ENCODE results near the gene PDGFRA.
"Not testable (repeated sequence)": the region's sequence is repeated elsewhere in the genome, so short reads cannot be mapped to it uniquely, and the experiment has no call there.

The PDGFRA gene

GRCh38 chr4:54238389-54238788 lies 9.3 kb downstream of the PDGFRA start:
- DNase-seq (ENCODE audit: low read depth) = no peak
- H3K4me3 ChIP-seq (ENCODE audit: low read depth, low read length) = no peak overlapping the region
- TF ChIP-seq CTCF (IDR thresholded peaks at IDR 0.05; ENCODE audit: control insufficient read depth, extremely low read depth, insufficient read depth) = no peak

DNA sequence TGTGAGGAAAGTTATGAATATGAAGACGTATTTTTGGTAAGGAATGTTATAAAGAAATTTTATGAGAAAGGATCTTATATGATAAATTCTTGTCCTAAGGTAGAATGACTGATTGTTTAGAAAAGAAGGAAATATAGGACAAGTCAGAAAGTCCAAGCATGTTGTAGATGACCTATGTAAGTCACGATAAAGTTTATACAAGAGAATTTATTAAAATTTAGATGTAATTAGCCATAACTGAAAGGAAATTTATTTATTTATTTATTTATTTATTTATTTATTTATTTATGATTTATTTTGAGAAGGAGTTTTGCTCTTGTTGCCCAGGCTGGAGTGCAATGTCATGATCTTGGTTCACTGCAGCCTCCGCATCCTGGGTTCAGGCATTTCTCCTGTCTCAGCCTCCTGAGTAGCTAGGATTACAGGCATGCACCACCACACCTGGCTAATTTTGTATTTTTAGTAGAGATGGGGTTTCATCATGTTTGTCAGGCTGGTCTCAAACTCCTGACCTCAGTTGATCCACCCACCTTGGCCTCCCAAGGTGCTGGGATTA lies 12.3 kb downstream of the PDGFRA start:
- not testable (repeated sequence) for DNase-seq (ENCODE audit: low read depth); H3K4me3 ChIP-seq (ENCODE audit: low read depth, low read length)

- not testable (repeated sequence) for H3K4me3 ChIP-seq (ENCODE audit: low read depth, low read length); DNase-seq (ENCODE audit: low read depth)
Measured at GRCh38 chr4:54243541-54243940, 14.4 kb downstream of the PDGFRA start.

DNA sequence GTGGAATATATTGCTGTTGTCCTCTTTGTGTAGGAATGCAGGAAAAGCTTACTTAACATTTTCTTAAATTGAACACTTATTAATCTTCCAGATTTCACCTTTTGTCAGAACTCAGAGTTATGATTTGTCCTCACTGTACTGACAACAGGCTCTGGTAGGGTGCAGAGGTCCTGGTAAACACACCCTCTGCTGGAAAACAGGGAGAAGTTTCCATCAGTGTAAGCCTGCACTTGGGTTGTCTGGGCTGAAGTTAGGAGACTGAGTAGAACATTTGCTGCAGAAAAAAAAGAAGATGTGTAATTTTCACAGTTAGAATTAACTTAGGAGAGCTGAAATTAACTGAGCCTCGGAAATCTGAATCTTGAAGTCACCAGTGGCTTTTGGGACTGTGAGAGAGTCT lies 23.2 kb downstream of the PDGFRA start:
- not testable (repeated sequence) for DNase-seq (ENCODE audit: low read depth); H3K4me3 ChIP-seq (ENCODE audit: low read depth, low read length)

DNA sequence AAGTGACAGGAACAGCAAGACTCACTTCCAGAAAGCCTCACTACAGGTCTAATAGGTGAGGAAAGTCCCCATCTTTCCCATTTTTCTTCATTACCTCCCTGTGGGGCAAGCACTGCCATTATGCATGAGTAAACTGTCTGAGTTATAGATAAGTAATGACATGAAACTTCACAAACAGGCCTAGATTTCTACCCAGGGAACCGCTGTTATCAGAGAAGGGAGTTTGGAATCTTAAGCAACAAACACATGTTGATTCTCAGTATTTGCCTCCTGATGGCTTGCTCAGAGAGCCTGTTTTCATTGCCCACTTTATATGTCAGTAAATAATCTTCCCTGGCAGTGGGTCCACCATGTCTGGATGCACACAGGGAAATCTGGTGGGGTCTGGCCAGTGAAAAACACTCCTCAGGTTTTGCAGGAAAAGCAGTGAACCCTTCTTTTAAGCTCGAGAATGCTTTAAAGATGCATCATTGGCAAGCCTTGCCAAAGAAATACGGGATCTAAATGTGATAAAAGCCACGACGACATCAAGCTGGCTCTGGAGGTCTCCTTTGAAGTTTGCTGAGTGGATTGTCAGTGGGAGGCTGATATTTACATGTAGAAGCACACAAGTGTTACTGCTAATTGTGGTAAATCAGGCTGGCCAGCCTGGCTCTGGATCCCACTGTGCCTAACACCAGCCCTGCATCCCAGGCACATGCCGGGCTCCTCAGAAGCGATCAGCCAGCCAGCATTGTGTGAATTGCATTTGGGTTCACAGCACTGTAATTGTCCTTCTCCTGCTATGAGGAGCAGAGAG lies 25.2 kb downstream of the PDGFRA start:
- DNase-seq (ENCODE audit: low read depth) = no peak
- TF ChIP-seq CTCF (IDR thresholded peaks at IDR 0.05; ENCODE audit: control insufficient read depth, extremely low read depth, insufficient read depth) = no peak
- H3K4me3 ChIP-seq (ENCODE audit: low read depth, low read length) = no peak overlapping the region

GRCh38 chr4:54254915-54255246 lies 25.8 kb downstream of the PDGFRA start:
- no peak for TF ChIP-seq CTCF (IDR thresholded peaks at IDR 0.05; ENCODE audit: control insufficient read depth, extremely low read depth, insufficient read depth)
- H3K4me3 ChIP-seq (ENCODE audit: low read depth, low read length) = no peak overlapping the region
- DNase-seq (ENCODE audit: low read depth) = no peak

GRCh38 chr4:54255881-54256280 lies 26.8 kb downstream of the PDGFRA start:
- no peak overlapping the region for H3K4me3 ChIP-seq (ENCODE audit: low read depth, low read length)
- no peak for TF ChIP-seq CTCF (IDR thresholded peaks at IDR 0.05; ENCODE audit: control insufficient read depth, extremely low read depth, insufficient read depth)
- DNase-seq (ENCODE audit: low read depth) = no peak

- no peak for TF ChIP-seq CTCF (IDR thresholded peaks at IDR 0.05; ENCODE audit: control insufficient read depth, extremely low read depth, insufficient read depth)
- H3K4me3 ChIP-seq (ENCODE audit: low read depth, low read length) = no peak overlapping the region
- DNase-seq (ENCODE audit: low read depth) = no peak
Measured at GRCh38 chr4:54256491-54257486, 27.7 kb downstream of the PDGFRA start.
